ENCODE data around the gene HACD3.

DNA sequence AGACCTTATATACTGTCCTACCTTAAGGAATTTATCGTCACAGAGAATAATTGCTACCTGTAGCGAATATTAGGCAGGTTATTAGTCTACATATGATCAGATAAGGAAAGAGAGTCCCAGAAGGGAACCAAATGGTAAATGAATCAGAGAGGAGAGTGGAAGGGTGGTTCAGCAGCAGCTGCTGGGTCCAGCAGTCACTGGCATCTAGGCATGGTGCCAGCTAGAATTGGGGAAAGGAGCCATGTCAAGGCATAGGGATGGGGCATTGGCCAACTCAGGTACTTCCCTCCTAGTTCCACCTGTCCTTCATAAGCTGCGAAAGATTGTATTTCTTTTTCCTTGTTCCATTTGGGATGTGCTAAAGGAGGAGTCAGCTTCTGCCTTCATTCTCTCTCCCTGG is 23.4 kb downstream of the HACD3 start:
- TF ChIP-seq, protein P1, sequence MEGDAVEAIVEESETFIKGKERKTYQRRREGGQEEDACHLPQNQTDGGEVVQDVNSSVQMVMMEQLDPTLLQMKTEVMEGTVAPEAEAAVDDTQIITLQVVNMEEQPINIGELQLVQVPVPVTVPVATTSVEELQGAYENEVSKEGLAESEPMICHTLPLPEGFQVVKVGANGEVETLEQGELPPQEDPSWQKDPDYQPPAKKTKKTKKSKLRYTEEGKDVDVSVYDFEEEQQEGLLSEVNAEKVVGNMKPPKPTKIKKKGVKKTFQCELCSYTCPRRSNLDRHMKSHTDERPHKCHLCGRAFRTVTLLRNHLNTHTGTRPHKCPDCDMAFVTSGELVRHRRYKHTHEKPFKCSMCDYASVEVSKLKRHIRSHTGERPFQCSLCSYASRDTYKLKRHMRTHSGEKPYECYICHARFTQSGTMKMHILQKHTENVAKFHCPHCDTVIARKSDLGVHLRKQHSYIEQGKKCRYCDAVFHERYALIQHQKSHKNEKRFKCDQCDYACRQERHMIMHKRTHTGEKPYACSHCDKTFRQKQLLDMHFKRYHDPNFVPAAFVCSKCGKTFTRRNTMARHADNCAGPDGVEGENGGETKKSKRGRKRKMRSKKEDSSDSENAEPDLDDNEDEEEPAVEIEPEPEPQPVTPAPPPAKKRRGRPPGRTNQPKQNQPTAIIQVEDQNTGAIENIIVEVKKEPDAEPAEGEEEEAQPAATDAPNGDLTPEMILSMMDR (IDR thresholded peaks at IDR 0.05): no peak
- no peak for TF ChIP-seq POLR2A (IDR thresholded peaks at IDR 0.05)
